Subcutaneous preadipocyte (primary cell): ENCODE data around the gene ZFP92. TPM values are rescaled to one million over a fixed set of nuclear protein-coding genes. Genes with fewer than 3 reads are reported as not detected.

Experiments used
- small RNA-seq: library from RNA; depleted of rRNA; stranded (forward); fragments of <200 nt; gene quantifications from one replicate; pipeline ENCODE3, GENCODE V24; 2012
- total RNA-seq: library from RNA; depleted of rRNA; stranded (reverse); fragments of >200 nt; gene quantifications from 2 replicates; pipeline ENCODE4 v1.2.3, GENCODE V29; 2012

Gene ZFP92, protein sequence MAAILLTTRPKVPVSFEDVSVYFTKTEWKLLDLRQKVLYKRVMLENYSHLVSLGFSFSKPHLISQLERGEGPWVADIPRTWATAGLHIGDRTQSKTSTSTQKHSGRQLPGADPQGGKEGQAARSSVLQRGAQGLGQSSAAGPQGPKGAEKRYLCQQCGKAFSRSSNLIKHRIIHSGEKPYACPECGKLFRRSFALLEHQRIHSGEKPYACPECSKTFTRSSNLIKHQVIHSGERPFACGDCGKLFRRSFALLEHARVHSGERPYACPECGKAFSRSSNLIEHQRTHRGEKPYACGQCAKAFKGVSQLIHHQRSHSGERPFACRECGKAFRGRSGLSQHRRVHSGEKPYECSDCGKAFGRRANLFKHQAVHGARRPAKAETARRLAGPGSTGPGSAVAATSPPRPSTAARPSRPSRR
- under 0.01 TPM in 2 replicates for total RNA-seq

DNA sequence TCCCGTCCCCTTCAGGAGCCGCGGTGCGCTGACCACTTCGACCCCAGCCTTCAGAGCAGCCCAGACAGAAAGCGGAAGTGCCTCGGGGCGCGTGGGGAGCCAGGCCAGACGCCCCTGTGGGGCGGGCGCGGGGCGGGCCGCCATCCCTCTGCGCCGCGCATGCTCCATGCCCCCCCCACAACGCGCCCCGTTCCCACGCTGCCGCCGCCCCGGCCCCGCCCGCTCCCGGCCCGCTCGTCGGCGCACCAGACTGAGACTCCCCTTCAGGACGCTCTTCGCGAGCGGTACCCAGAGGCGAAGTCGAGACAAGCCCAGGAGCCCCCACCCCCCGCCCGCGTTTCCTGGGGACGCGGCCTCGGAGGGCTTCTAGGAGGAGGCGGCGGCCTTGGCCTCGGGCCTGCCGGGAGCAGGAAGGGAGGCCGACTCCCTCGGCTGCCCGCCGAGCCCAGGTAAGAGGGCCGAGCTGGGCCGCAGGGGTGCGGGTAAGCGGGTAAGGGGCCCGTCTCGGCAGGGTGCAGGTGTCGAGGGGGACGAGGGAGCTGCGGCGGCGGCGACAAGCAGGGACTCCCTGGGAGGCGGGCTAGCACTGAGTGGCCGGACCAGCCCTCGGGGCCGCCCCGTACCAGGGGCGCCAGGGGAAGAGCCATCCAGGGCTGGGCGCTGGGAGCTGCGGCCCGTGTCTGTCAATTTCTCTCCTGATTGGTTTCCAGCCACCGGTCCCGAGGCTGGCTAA, at the start of gene ZFP92:
TSS of gene ZFP92 (plus strand) at position 218 of the 733 bp plus-strand sequence. CDS start 6,851 bp downstream, outside the sequence.

DNA sequence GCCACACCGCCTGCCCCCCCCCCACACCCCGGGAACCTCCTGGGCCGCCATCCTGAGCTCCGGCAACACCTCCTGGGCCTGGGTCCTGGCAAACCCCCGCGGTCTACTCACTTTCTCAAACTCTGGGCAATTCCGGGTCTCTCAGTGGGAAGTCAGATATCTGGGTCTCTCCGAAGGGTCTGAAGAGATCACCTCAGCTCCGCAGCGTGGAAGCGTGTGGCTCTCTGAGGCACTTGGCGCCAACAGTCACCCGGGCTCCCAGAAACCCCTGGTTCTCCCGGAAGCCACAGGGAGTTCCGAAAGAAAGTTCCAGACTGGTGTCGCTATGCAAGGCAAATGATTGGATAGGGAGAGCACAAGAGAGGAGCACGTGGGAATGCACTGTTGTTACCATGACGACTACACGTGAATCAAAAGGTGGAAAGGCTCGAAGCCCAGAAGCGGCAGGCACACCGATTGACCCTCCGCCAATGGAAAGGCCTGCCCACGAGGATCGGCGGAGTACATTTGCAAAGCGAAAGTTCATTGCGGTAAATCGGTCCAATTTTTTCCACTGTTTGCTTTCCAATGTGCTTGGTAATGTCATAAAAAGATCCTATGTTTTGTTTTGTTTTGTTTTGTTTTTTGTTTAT, 10.0 kb upstream of the ZFP92 start, which contains the start of gene PNMA6E:
TSS of gene PNMA6E (minus strand) at position 218 of the 632 bp plus-strand sequence. CDS start 2,501 bp downstream, outside the sequence.

DNA sequence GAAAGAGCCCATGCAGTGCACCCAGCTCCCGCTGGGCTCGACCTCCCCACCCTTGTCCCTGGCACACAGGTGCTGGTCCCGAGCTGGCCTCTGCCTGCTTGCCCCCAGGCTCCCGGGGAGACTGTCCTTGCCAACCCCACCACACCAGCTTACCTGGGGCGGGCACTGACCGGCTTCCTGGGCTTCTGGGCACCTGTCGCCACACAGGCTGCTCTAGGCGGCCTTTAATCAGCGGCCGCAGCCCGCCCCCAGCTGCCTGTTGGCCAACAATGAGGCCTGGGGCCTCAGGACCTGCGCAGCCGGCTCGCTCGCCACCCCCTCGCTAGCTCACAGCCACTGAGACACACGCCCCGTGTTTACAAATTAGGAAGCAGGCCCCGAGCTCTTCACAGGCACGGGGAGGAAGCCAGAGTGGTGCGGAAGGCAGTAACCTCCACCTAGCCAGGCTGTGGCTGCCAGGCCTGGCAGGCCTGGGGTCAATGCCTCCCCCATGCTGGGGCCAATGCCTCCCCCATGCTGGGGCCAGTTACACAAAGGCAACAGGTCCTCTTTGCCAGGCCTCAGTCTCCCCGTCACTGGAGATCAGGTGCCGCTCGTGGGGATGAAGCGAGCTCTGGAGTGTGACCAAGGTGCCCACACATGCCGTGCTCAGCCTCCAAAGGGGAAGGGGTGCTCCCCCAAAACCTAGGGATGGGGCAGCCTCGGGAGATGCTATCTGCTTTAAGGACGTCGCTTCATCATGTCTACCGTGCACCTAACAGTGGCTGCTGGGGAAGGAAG, 34.8 kb downstream of the ZFP92 start, which contains the start of gene TREX2:
TSS of gene TREX2 (minus strand) at position 201 of the 780 bp plus-strand sequence. CDS start 626 bp downstream, outside the sequence.

Small RNA genes lying within 50 kb of the gene (small RNA-seq; reads per million reads assigned to genes)
- gene RN7SL667P: not detected

Other genes starting within 250 kb of the ZFP92 start
- gene MAGEA1, start 232.2 kb upstream of the ZFP92 start, total RNA-seq: not detected in 2 replicates
- not detected in 2 replicates for gene PNMA6F, start 89.7 kb upstream of the ZFP92 start, total RNA-seq
- 7.8 and 8.1 TPM in 2 replicates for gene ZNF275, start 77.3 kb upstream of the ZFP92 start, total RNA-seq
- gene PNMA6E, start 10.1 kb upstream of the ZFP92 start, total RNA-seq: not detected in 2 replicates
- gene TREX2, start 34.6 kb downstream of the ZFP92 start, total RNA-seq: 1.5 and 2.7 TPM in 2 replicates
- 23.5 and 26.0 TPM in 2 replicates for gene HAUS7, start 59.1 kb downstream of the ZFP92 start, total RNA-seq
- 3.3 and 11.4 TPM in 2 replicates for gene BGN, start 83.5 kb downstream of the ZFP92 start, total RNA-seq
- gene ATP2B3, start 106.2 kb downstream of the ZFP92 start, total RNA-seq: not detected in 2 replicates
- 28.7 and 33.4 TPM in 2 replicates for gene CCNQ, start 187.7 kb downstream of the ZFP92 start, total RNA-seq
- under 0.01 TPM in 1 of 2 replicates, not detected in the other for gene DUSP9, start 235.7 kb downstream of the ZFP92 start, total RNA-seq